Sigmoid colon (tissue), 7 donors: ENCODE data around the gene RAF1. TPM values are rescaled to one million over a fixed set of nuclear protein-coding genes. Genes with fewer than 3 reads are reported as not detected.

Source experiments
- DNase-seq: peaks from one replicate; pipeline ENCODE4 v3.0.0-alpha.2; 2019
- H3K27ac ChIP-seq, 4 donors: fragments of 200-600 bp; sonication (generic); one replicate each; pipeline ENCODE4 v1.5.1; 2016 to 2019; ENCODE audit warnings: mild to moderate bottlenecking in 1 of 4
- H3K27me3 ChIP-seq, 3 donors: fragments of 200-600 bp; sonication (generic); one replicate each; pipeline ENCODE4 v1.5.1; 2019; ENCODE audit warnings: mild to moderate bottlenecking in 1 of 3
- H3K36me3 ChIP-seq, 4 donors: fragments of 200-600 bp; sonication (generic); one replicate each; pipeline ENCODE4 v1.5.1; 2016 to 2019
- H3K4me1 ChIP-seq, 4 donors: fragments of 200-600 bp; sonication (generic); one replicate each; pipeline ENCODE4 v1.5.1; 2017 to 2019
- H3K4me3 ChIP-seq, 4 donors: fragments of 200-600 bp; sonication (generic); one replicate each; pipeline ENCODE4 v1.5.1; 2017 to 2019; ENCODE audit warnings: mild to moderate bottlenecking in 2 of 4, moderate library complexity in 1 of 4
- H3K9me3 ChIP-seq, 4 donors: fragments of 200-600 bp in 3 of 4; sonication (generic) in 3 of 4; one replicate each; pipeline versions ENCODE4 v1.5.1 to v1.6.1; 2013 to 2019
- CTCF ChIP-seq, 4 experiments: fragments of 450-650 bp in 3 of 4; fragments of 200-600 bp in 1 of 4; IDR thresholded peaks; one replicate each; pipeline ENCODE4 v1.5.1; 2016 to 2019; ENCODE audit warnings: antibody characterized with exemption in 4 of 4, mild to moderate bottlenecking in 3 of 4, moderate library complexity in 2 of 4
- EP300 ChIP-seq, 4 donors: sonication (generic); formaldehyde crosslinking; IDR thresholded peaks; one replicate each; pipeline ENCODE4 v1.6.1; 2017; ENCODE audit warnings: antibody characterized with exemption in 4 of 4
- POLR2A ChIP-seq, 2 donors: fragments of 450-650 bp; IDR thresholded peaks; one replicate each; pipeline ENCODE4 v1.6.1; 2016; ENCODE audit warnings: antibody characterized with exemption in 2 of 2, mild to moderate bottlenecking in 2 of 2, moderate library complexity in 2 of 2
- POLR2AphosphoS5 ChIP-seq, 4 donors: sonication (generic); formaldehyde crosslinking; IDR thresholded peaks; one replicate each; pipeline ENCODE4 v1.6.1; 2017; ENCODE audit warnings: antibody characterized with exemption in 4 of 4
- WGBS, 2 donors: extraction: QIAGEN DNeasy Blood & Tissue Kit; methylation state at CpG; one replicate each; pipeline ENCODE4 v1.1.7; 2013; 5-methylcytosine and 5-hydroxymethylcytosine counted together
- intact Hi-C: fragments of 100-400 bp; cut with DNase I; formaldehyde crosslinking; loops from one replicate; pipeline ENCODE4 v1.15.1; 2023
- polyA plus RNA-seq, 3 donors: library from polyadenylated mRNA; stranded (reverse); fragments of 200-250 nt; gene quantifications; one replicate each; pipeline ENCODE4 v1.2.3, GENCODE V29; 2013
- total RNA-seq, 4 donors: library from RNA; depleted of rRNA; stranded (reverse); fragments of >200 nt; gene quantifications; one replicate each; pipeline ENCODE4 v1.1.0, GENCODE V29; 2016
- donor health status: healthy with polysubstance abuse.
- donor health status: Bipolar disorder and iron deficiency.
- donor health status: healthy.

Gene RAF1
- total and polyA plus RNA-seq, 7 donors: 45.0 to 101 (median 83.8) TPM

GRCh38 chr3:12620729-12621128 is 43.2 kb downstream of the RAF1 start:
- peaks cover 8 to 28% (median 13%) of the 10 kb centered on the region in 4 donors for H3K36me3 ChIP-seq
- H3K4me3 ChIP-seq: no peak overlapping the region
- no peak overlapping the region for H3K27ac ChIP-seq
- peaks cover 0 to 42% (median 22%) of the 10 kb centered on the region in 4 donors for H3K4me1 ChIP-seq
- H3K27me3 ChIP-seq: no peaks in the 10 kb centered on the region
- intact Hi-C loops: no loop called here
- DNase-seq: no peak
- no peaks in the 10 kb centered on the region for H3K9me3 ChIP-seq
- TF ChIP-seq CTCF (IDR thresholded peaks at IDR 0.05) (no peak), EP300 (IDR thresholded peaks at IDR 0.05) (no peak), POLR2AphosphoS5 (IDR thresholded peaks at IDR 0.05) (no peak), POLR2A (IDR thresholded peaks at IDR 0.05) (no peak)

GRCh38 chr3:12620305-12620704 is 43.6 kb downstream of the RAF1 start:
- Histone ChIP-seq H3K36me3 (peaks cover 8 to 32% (median 17%) of the 10 kb centered on the region in 4 donors), H3K4me3 (no peak overlapping the region), H3K27ac (no peak overlapping the region), H3K4me1 (peaks cover 0 to 38% (median 18%) of the 10 kb centered on the region in 4 donors), H3K27me3 (no peaks in the 10 kb centered on the region), H3K9me3 (no peaks in the 10 kb centered on the region)
- WGBS, 2 donors: 96 to 98% methylated on average over 6 of the region's 6 CpGs
- intact Hi-C loops: no loop called here
- TF ChIP-seq EP300 (IDR thresholded peaks at IDR 0.05) (no peak), POLR2AphosphoS5 (IDR thresholded peaks at IDR 0.05) (no peak), POLR2A (IDR thresholded peaks at IDR 0.05) (no peak), CTCF (IDR thresholded peaks at IDR 0.05) (no peak)
- no peak for DNase-seq

GRCh38 chr3:12618426-12618825 is 45.5 kb downstream of the RAF1 start:
- no peaks in the 10 kb centered on the region for H3K27me3 ChIP-seq
- no peak overlapping the region for H3K27ac ChIP-seq
- peaks cover 0 to 26% (median 14%) of the 10 kb centered on the region in 4 donors for H3K4me1 ChIP-seq
- no peak for TF ChIP-seq POLR2AphosphoS5 (IDR thresholded peaks at IDR 0.05)
- TF ChIP-seq CTCF (IDR thresholded peaks at IDR 0.05): no peak
- no peak for TF ChIP-seq POLR2A (IDR thresholded peaks at IDR 0.05)
- TF ChIP-seq EP300 (IDR thresholded peaks at IDR 0.05): no peak
- intact Hi-C loops: no loop called here
- H3K36me3 ChIP-seq: peaks cover 8 to 46% (median 18%) of the 10 kb centered on the region in 4 donors
- no peak for DNase-seq
- no peaks in the 10 kb centered on the region for H3K9me3 ChIP-seq
- H3K4me3 ChIP-seq: no peak overlapping the region
- WGBS, 2 donors: 94 to 95% methylated on average over 6 of the region's 6 CpGs

- 94 to 97% methylated on average over 4 of the region's 4 CpGs for WGBS, 2 donors
- DNase-seq: no peak
- H3K9me3 ChIP-seq: no peaks in the 10 kb centered on the region
- intact Hi-C loops: no loop called here
- H3K27ac ChIP-seq: no peak overlapping the region
- H3K36me3 ChIP-seq: peaks cover 8 to 63% (median 21%) of the 10 kb centered on the region in 4 donors
- H3K4me3 ChIP-seq: no peak overlapping the region
- TF ChIP-seq POLR2A (IDR thresholded peaks at IDR 0.05) (no peak), EP300 (IDR thresholded peaks at IDR 0.05) (no peak), POLR2AphosphoS5 (IDR thresholded peaks at IDR 0.05) (no peak), CTCF (IDR thresholded peaks at IDR 0.05) (no peak)
- H3K27me3 ChIP-seq: no peaks in the 10 kb centered on the region
- H3K4me1 ChIP-seq: no peaks in the 10 kb centered on the region
Observed at GRCh38 chr3:12615266-12615665, 48.7 kb downstream of the RAF1 start.

- DNase-seq: no peak
- no peaks in the 10 kb centered on the region for H3K27me3 ChIP-seq
- H3K36me3 ChIP-seq: peaks cover 13 to 71% (median 28%) of the 10 kb centered on the region in 4 donors
- 56 to 61% methylated on average over 4 of the region's 4 CpGs for WGBS, 2 donors
- H3K9me3 ChIP-seq: no peaks in the 10 kb centered on the region
- TF ChIP-seq POLR2A (IDR thresholded peaks at IDR 0.05): no peak
- TF ChIP-seq EP300 (IDR thresholded peaks at IDR 0.05): no peak
- no peak for TF ChIP-seq POLR2AphosphoS5 (IDR thresholded peaks at IDR 0.05)
- no peak for TF ChIP-seq CTCF (IDR thresholded peaks at IDR 0.05)
- intact Hi-C loops: no loop called here
- H3K27ac ChIP-seq: no peak overlapping the region
- H3K4me1 ChIP-seq: no peaks in the 10 kb centered on the region
- H3K4me3 ChIP-seq: no peak overlapping the region
Observed at GRCh38 chr3:12613250-12613649, 50.7 kb downstream of the RAF1 start.
